Endodermal cell (in vitro differentiated cells): ENCODE results near the gene SIAH1. TPM values are rescaled to one million over a fixed set of nuclear protein-coding genes. Genes with fewer than 3 reads are reported as not detected.

Source experiments
- DNase-seq: peaks from one replicate; pipeline ENCODE4 v3.0.0-alpha.2; 2017
- H3K27ac ChIP-seq: 2 replicates; pipeline ENCODE4 v1.5.1; 2013; ENCODE audit warnings: mild to moderate bottlenecking, low read depth, low read length, moderate library complexity
- H3K27me3 ChIP-seq: 2 replicates; pipeline ENCODE4 v1.6.1; 2013; ENCODE audit warnings: mild to moderate bottlenecking, low read length, moderate library complexity; ENCODE audit not compliant: insufficient read depth, control insufficient read depth, poor library complexity, severe bottlenecking
- H3K36me3 ChIP-seq: 2 replicates; pipeline ENCODE4 v1.7.0; 2013; ENCODE audit warnings: mild to moderate bottlenecking, low read length, moderate library complexity; ENCODE audit not compliant: control insufficient read depth, insufficient read depth
- H3K4me1 ChIP-seq: one replicate; pipeline ENCODE4 v1.7.0; 2013; ENCODE audit warnings: low read length; ENCODE audit not compliant: control insufficient read depth, insufficient read depth
- H3K4me3 ChIP-seq: 2 replicates; pipeline ENCODE4 v1.5.1; 2013; ENCODE audit warnings: mild to moderate bottlenecking, low read length, moderate library complexity
- H3K9ac ChIP-seq: 2 replicates; pipeline ENCODE4 v1.6.1; 2013; ENCODE audit warnings: mild to moderate bottlenecking, low read length, moderate library complexity; ENCODE audit not compliant: poor library complexity, severe bottlenecking; ENCODE audit errors: extremely low read depth
- H3K9me3 ChIP-seq: 2 replicates; pipeline ENCODE4 v1.6.1; 2013; ENCODE audit warnings: mild to moderate bottlenecking, low read length, moderate library complexity; ENCODE audit not compliant: control insufficient read depth
- H3K27ac Mint-ChIP-seq: 2 replicates; pipeline ENCODE4 v1.8.0; 2020; ENCODE audit warnings: mixed read lengths
- H3K27me3 Mint-ChIP-seq: 2 replicates; pipeline ENCODE4 v1.8.0; 2021; ENCODE audit warnings: mild to moderate bottlenecking, mixed read lengths; ENCODE audit not compliant: insufficient read depth
- H3K36me3 Mint-ChIP-seq: 2 replicates; pipeline ENCODE4 v1.8.0; 2020; ENCODE audit warnings: low read depth, mixed read lengths
- H3K4me1 Mint-ChIP-seq: 2 replicates; pipeline ENCODE4 v1.8.0; 2020; ENCODE audit warnings: mixed read lengths
- H3K4me3 Mint-ChIP-seq: 2 replicates; pipeline ENCODE4 v1.8.0; 2020; ENCODE audit warnings: mild to moderate bottlenecking, moderate library complexity, mixed read lengths
- H3K9me3 Mint-ChIP-seq: 2 replicates; pipeline ENCODE4 v1.8.0; 2020; ENCODE audit warnings: mild to moderate bottlenecking, mixed read lengths
- WGBS, 2 experiments: methylation state at CpG; one replicate each; pipeline versions ENCODE4 v1.1.5 to v1.1.7; 2013; ENCODE audit warnings: missing lambda C conversion rate in 2 of 2, mixed read lengths in 1 of 2; ENCODE audit not compliant: insufficient coverage in 1 of 2, insufficient read length in 1 of 2; 5-methylcytosine and 5-hydroxymethylcytosine counted together
- total RNA-seq, 2 donors: library from RNA; stranded (reverse); fragmentation: NEBNext Ultra II Directional in 1 of 2; extraction: Animal tissue kit (Norgen Biotek cat#: 25700) in 1 of 2; gene quantifications; 2 replicates in 1 of 2; 3 replicates in 1 of 2; pipeline ENCODE4 v1.2.1, GENCODE V29; 2021
- TF ChIP-seq, protein P1 (sequence below): fragments of 200-600 bp; sonication (generic); conservative IDR thresholded peaks from 2 replicates; pipeline ENCODE4 v1.5.0; 2021; ENCODE audit warnings: antibody characterized with exemption, mild to moderate bottlenecking

Gene SIAH1
- total RNA-seq, 2 donors from 2014 or later: 32.8 to 37.5 TPM

DNA sequence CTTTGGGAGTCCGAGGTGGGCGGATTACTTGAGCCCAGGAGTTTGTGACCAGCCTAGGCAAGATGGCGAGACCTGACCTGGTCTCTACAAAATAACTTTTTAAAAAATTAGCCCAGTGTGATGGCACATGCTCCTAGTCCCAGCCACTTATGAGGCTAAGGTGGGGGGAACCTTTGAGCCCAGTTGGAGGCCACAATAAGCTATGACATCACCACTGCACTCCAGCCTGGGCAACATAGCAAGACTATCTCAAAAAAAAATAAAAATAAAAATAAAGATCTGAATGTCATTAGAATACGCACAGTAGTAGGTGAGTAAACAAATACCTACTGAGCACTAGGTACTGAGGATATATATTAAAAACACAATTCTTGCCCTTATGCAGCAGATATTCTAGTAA is 3.1 kb downstream of the SIAH1 start:
- peak overlapping the region; percentile 17 for H3K9ac ChIP-seq
- no peaks in the 10 kb centered on the region for H3K36me3 ChIP-seq
- peaks cover 2% of the 10 kb centered on the region for H3K36me3 Mint-ChIP-seq
- no peaks in the 10 kb centered on the region for H3K27me3 ChIP-seq
- H3K27ac ChIP-seq: no peak overlapping the region
- no peak overlapping the region for H3K27ac Mint-ChIP-seq
- peaks cover 30% of the 10 kb centered on the region for H3K4me1 Mint-ChIP-seq
- no peak for DNase-seq
- TF ChIP-seq, protein P1, sequence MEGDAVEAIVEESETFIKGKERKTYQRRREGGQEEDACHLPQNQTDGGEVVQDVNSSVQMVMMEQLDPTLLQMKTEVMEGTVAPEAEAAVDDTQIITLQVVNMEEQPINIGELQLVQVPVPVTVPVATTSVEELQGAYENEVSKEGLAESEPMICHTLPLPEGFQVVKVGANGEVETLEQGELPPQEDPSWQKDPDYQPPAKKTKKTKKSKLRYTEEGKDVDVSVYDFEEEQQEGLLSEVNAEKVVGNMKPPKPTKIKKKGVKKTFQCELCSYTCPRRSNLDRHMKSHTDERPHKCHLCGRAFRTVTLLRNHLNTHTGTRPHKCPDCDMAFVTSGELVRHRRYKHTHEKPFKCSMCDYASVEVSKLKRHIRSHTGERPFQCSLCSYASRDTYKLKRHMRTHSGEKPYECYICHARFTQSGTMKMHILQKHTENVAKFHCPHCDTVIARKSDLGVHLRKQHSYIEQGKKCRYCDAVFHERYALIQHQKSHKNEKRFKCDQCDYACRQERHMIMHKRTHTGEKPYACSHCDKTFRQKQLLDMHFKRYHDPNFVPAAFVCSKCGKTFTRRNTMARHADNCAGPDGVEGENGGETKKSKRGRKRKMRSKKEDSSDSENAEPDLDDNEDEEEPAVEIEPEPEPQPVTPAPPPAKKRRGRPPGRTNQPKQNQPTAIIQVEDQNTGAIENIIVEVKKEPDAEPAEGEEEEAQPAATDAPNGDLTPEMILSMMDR: no peak
- H3K4me3 ChIP-seq: peak overlapping the region; percentile 94
- H3K4me1 ChIP-seq: peaks cover 5% of the 10 kb centered on the region
- H3K9me3 ChIP-seq: no peaks in the 10 kb centered on the region
- 95 to 97% methylated on average over 3 to 4 of the region's 4 CpGs for WGBS, 2 experiments
- no peaks in the 10 kb centered on the region for H3K27me3 Mint-ChIP-seq
- H3K4me3 Mint-ChIP-seq: no peak overlapping the region
- no peaks in the 10 kb centered on the region for H3K9me3 Mint-ChIP-seq

DNA sequence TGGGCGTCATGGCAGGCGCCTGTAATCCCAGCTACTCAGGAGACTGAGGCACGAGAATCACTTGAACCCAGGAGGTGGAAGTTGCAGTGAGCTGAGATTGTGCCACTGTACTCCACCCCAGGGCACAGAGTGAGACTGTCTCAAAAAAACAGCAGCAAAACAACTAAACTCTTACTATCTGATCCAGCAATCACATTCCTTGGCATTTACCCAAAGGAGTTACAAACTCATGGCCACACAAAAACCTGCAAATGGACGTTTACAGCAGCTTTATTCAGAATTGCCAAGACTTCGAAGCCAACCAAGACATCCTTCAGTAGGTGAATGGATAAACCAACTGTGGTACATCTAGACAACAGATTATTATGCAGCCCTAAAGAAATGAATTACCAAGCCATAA is 4.0 kb downstream of the SIAH1 start:
- Histone ChIP-seq H3K27me3 (no peaks in the 10 kb centered on the region), H3K9me3 (no peaks in the 10 kb centered on the region), H3K36me3 (no peaks in the 10 kb centered on the region), H3K27ac (no peak overlapping the region), H3K4me3 (no peak overlapping the region), H3K9ac (no peak overlapping the region), H3K4me1 (peaks cover 5% of the 10 kb centered on the region)
- peaks cover 30% of the 10 kb centered on the region for H3K4me1 Mint-ChIP-seq
- TF ChIP-seq, protein P1: no peak
- peaks cover 2% of the 10 kb centered on the region for H3K36me3 Mint-ChIP-seq
- H3K27ac Mint-ChIP-seq: no peak overlapping the region
- 93 to 100% methylated on average over 3 to 5 of the region's 5 CpGs for WGBS, 2 experiments
- H3K9me3 Mint-ChIP-seq: no peaks in the 10 kb centered on the region
- no peaks in the 10 kb centered on the region for H3K27me3 Mint-ChIP-seq
- H3K4me3 Mint-ChIP-seq: no peak overlapping the region
- DNase-seq: no peak

DNA sequence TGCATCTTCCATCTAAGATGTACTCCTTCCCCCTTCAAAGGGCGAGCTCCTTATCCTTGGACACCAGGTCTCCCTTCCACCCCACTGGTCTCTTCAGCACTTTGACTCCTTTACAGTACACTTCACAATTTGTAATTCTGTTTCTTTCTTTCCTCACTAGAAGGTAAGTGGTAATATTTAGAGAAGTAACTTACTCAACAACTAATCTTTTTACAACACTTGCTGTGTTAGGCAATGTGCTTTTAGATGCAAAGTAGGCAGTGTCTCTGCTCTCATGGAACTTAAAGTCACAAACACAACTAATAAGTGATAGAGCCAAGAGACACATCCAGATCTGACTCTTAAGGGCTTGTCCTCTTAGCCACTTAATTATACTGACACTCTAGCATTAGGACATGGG is 6.4 kb downstream of the SIAH1 start:
- Mint-ChIP-seq H3K9me3 (no peaks in the 10 kb centered on the region), H3K27me3 (no peaks in the 10 kb centered on the region), H3K36me3 (peaks cover 2% of the 10 kb centered on the region), H3K4me1 (peaks cover 30% of the 10 kb centered on the region), H3K4me3 (no peak overlapping the region), H3K27ac (peak overlapping the region; percentile 42)
- no peak overlapping the region for H3K9ac ChIP-seq
- WGBS, 2 experiments: 89 to 100% methylated on average over 1 of the region's 1 CpG
- no peaks in the 10 kb centered on the region for H3K36me3 ChIP-seq
- H3K27me3 ChIP-seq: no peaks in the 10 kb centered on the region
- TF ChIP-seq, protein P1: no peak
- H3K9me3 ChIP-seq: no peaks in the 10 kb centered on the region
- no peak for DNase-seq
- no peak overlapping the region for H3K27ac ChIP-seq
- no peaks in the 10 kb centered on the region for H3K4me1 ChIP-seq
- H3K4me3 ChIP-seq: no peak overlapping the region
